Fibroblast of pulmonary artery (primary cell): Measurements from ENCODE around the gene EVI5L.

Experiments used
- DNase-seq: peaks from one replicate; pipeline ENCODE4 v3.0.0-alpha.2; 2010; ENCODE audit warnings: low read depth
- H3K4me3 ChIP-seq: replicated peaks from 2 replicates; pipeline ENCODE4 v1.5.1; 2011; ENCODE audit warnings: low read depth, mild to moderate bottlenecking, control low read depth, low read length, moderate library complexity
- CTCF ChIP-seq: IDR thresholded peaks from 2 replicates; pipeline ENCODE4 v1.5.1; 2011; ENCODE audit warnings: mild to moderate bottlenecking, control low read depth, low read length, inconsistent platforms; ENCODE audit errors: missing control alignments

Gene EVI5L

GRCh38 chr19:7911508-7912143 is 81.6 kb downstream of the EVI5L start:
- no peak overlapping the region for H3K4me3 ChIP-seq
- TF ChIP-seq CTCF: no peak
- DNase-seq: no peak

GRCh38 chr19:7912144-7912696 is 82.2 kb downstream of the EVI5L start:
- TF ChIP-seq CTCF: no peak

GRCh38 chr19:7912697-7913564 is 82.9 kb downstream of the EVI5L start:
- no peak for TF ChIP-seq CTCF
- no peak for DNase-seq
- H3K4me3 ChIP-seq: no peak overlapping the region

More at GRCh38 chr19:7912144-7912696, 82.2 kb downstream of the EVI5L start:
- DNase-seq: no peak
- H3K4me3 ChIP-seq: no peak overlapping the region

- DNase-seq: no peak
- no peak overlapping the region for H3K4me3 ChIP-seq
- TF ChIP-seq CTCF: no peak
Observed at GRCh38 chr19:7913652-7914051, 83.6 kb downstream of the EVI5L start.

- no peak for DNase-seq
- no peak overlapping the region for H3K4me3 ChIP-seq
- no peak for TF ChIP-seq CTCF
Observed at GRCh38 chr19:7914099-7914498, 84.1 kb downstream of the EVI5L start.
